Neutrophil (primary cell): ENCODE data around the gene CYB5R4.

ENCODE experiments used
- H3K27ac ChIP-seq: fragments of 200-600 bp; sonication (generic); 2 replicates; pipeline ENCODE4 v1.5.1; 2016; ENCODE audit warnings: mild to moderate bottlenecking, moderate library complexity
- H3K27me3 ChIP-seq: fragments of 200-600 bp; sonication (generic); 2 replicates; pipeline ENCODE4 v1.6.0; 2016; ENCODE audit warnings: mild to moderate bottlenecking
- H3K36me3 ChIP-seq: fragments of 200-600 bp; sonication (generic); 2 replicates; pipeline ENCODE4 v1.5.1; 2017
- H3K4me1 ChIP-seq, 2 experiments: fragments of 200-600 bp in 1 of 2; sonication (generic) in 1 of 2; 1 replicate in 1 of 2; 2 replicates in 1 of 2; pipeline versions ENCODE4 v1.5.1 to v1.6.1; 2013 to 2016; ENCODE audit warnings: low read depth in 1 of 2, low read length in 1 of 2, mild to moderate bottlenecking in 1 of 2, moderate library complexity in 1 of 2; ENCODE audit not compliant: control insufficient read depth in 1 of 2, insufficient read depth in 1 of 2
- H3K4me3 ChIP-seq, 2 experiments: fragments of 200-600 bp in 1 of 2; sonication (generic) in 1 of 2; 1 replicate in 1 of 2; 2 replicates in 1 of 2; pipeline ENCODE4 v1.5.1; 2013 to 2016; ENCODE audit warnings: low read depth in 1 of 2, low read length in 1 of 2, mild to moderate bottlenecking in 1 of 2, moderate library complexity in 1 of 2
- H3K9me3 ChIP-seq: fragments of 200-600 bp; sonication (generic); 2 replicates; pipeline ENCODE4 v1.5.1; 2016
- TF ChIP-seq, protein P1 (sequence below): fragments of 200-600 bp; sonication (generic); IDR thresholded peaks from 2 replicates; pipeline ENCODE4 v1.5.1; 2016; ENCODE audit warnings: antibody characterized with exemption

The CYB5R4 gene

GRCh38 chr6:83875843-83876242 is 16.4 kb downstream of the CYB5R4 start:
- Histone ChIP-seq H3K27ac (no peak overlapping the region), H3K4me1 (peaks cover 15 to 21% of the 10 kb centered on the region in 2 experiments), H3K9me3 (no peaks in the 10 kb centered on the region), H3K27me3 (no peaks in the 10 kb centered on the region), H3K36me3 (peaks cover 11% of the 10 kb centered on the region), H3K4me3 (no peak overlapping the region)
- TF ChIP-seq, protein P1, sequence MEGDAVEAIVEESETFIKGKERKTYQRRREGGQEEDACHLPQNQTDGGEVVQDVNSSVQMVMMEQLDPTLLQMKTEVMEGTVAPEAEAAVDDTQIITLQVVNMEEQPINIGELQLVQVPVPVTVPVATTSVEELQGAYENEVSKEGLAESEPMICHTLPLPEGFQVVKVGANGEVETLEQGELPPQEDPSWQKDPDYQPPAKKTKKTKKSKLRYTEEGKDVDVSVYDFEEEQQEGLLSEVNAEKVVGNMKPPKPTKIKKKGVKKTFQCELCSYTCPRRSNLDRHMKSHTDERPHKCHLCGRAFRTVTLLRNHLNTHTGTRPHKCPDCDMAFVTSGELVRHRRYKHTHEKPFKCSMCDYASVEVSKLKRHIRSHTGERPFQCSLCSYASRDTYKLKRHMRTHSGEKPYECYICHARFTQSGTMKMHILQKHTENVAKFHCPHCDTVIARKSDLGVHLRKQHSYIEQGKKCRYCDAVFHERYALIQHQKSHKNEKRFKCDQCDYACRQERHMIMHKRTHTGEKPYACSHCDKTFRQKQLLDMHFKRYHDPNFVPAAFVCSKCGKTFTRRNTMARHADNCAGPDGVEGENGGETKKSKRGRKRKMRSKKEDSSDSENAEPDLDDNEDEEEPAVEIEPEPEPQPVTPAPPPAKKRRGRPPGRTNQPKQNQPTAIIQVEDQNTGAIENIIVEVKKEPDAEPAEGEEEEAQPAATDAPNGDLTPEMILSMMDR: no peak

DNA sequence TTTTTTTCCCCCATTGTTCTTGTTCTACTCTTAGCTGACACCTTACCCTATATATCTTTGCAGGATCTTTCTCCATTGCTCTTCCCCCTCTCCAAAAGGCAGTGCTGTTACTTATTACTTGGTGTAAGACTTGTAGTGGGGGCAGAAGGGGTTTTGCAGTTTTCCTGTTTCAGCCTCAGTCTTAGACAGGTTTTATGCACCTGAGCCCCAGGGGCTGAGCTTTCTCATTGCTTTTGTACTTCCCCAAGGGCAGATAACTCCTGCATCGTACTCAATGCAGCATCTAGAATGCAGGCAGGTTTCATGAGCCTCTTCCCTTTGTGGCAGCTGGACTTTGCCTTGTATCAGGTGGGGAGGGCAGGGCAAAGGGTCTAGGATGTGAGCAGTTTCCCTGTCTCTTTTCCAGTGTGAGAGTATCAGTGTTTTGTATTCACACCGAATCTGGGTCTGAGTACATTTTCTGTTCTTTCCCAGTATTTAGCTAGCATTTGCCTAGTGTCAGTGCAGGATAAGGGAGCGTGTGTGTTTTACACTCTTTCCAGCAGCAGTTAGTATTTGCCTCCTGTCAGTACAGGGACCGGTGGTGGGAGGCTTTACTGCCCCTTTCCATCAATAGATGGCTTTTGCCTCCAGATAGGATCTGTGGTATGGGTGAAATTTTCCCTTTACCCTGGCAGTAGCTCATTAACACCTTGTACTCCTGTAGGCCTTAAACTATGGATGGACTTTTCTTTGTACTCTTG is 19.6 kb downstream of the CYB5R4 start:
- Histone ChIP-seq H3K27ac (no peak overlapping the region), H3K27me3 (no peaks in the 10 kb centered on the region), H3K4me1 (peaks cover 0 to 8% of the 10 kb centered on the region in 2 experiments), H3K36me3 (peaks cover 13% of the 10 kb centered on the region), H3K9me3 (no peaks in the 10 kb centered on the region), H3K4me3 (no peak overlapping the region)
- TF ChIP-seq, protein P1: no peak

DNA sequence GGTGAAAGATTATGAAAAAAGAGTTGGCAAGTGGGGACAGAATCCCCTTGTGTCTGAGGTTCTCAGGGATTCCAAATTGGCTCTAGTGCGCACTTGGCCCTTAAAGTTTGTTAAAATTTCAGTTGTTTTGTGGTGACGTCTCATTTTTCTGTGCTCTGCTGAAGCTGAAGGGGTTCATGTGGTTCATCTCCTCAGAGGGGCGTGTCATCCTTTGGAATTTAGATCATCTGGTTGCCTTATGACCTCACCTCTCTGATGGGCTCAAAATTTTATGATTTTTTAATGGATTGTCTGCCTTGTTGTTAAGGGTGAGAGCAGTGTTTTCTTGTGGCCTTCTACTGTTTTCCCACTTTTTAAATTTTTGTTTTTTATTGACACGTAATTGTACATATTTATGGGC is 20.3 kb downstream of the CYB5R4 start:
- TF ChIP-seq, protein P1: no peak
- Histone ChIP-seq H3K36me3 (peaks cover 13% of the 10 kb centered on the region), H3K9me3 (no peaks in the 10 kb centered on the region), H3K4me1 (peaks cover 0 to 11% of the 10 kb centered on the region in 2 experiments), H3K4me3 (no peak overlapping the region), H3K27ac (no peak overlapping the region), H3K27me3 (no peaks in the 10 kb centered on the region)

DNA sequence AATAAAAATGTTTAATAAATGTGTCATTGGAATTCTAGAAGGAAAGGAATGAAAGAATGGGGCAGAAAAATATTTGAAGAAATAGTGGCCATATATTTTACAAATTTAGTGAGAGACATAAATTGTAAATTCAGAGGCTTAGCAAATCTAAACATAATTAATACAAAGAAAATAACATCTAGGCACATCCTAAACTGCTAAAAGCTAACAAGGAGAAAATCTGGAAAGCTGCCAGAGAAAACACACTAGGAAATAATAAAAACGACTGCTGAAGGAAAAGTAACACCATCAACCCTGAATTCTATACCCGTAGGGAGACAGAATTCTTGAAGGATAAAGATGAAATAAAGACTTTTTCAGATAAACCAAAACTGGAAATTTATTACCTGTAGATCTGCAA is 23.8 kb downstream of the CYB5R4 start:
- Histone ChIP-seq H3K36me3 (peaks cover 7% of the 10 kb centered on the region), H3K4me1 (peaks cover 0 to 6% of the 10 kb centered on the region in 2 experiments), H3K9me3 (no peaks in the 10 kb centered on the region), H3K27ac (no peak overlapping the region), H3K27me3 (no peaks in the 10 kb centered on the region), H3K4me3 (no peak overlapping the region)
- TF ChIP-seq, protein P1: no peak

DNA sequence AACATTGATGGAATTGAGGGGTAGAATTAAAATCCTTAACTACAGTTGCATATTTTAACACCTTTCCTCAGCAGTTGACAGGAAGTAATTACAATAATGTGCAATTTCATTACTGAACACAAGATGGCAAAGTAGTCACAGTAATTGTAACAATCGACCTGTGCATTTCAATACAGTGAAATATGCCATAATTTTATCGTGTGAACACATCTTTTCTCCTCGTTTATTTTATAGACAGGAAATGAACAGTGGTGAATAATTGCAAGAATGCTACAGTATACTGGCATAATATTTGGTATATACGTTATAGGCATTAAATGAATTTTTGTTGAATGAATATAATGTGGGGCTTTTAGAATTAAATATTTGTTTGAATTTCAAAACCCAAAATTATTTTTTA is 25.0 kb downstream of the CYB5R4 start:
- H3K27ac ChIP-seq: no peak overlapping the region
- H3K9me3 ChIP-seq: no peaks in the 10 kb centered on the region
- no peaks in the 10 kb centered on the region for H3K27me3 ChIP-seq
- no peak overlapping the region for H3K4me3 ChIP-seq
- TF ChIP-seq, protein P1: peak; percentile 44
- H3K36me3 ChIP-seq: peaks cover 7% of the 10 kb centered on the region
- H3K4me1 ChIP-seq: peaks cover 0 to 6% of the 10 kb centered on the region in 2 experiments
